H1 (cell line): Measurements from ENCODE around the gene IAH1. TPM values are rescaled to one million over a fixed set of nuclear protein-coding genes. Genes with fewer than 3 reads are reported as not detected.

Source experiments
- ATF2 ChIP-seq: IDR thresholded peaks from 2 replicates; pipeline ENCODE4 v1.6.1; 2012; ENCODE audit warnings: low read length, inconsistent platforms
- E2F6 ChIP-seq: IDR thresholded peaks from 2 replicates; pipeline ENCODE4 v1.6.1; 2012; ENCODE audit warnings: inconsistent platforms
- NANOG ChIP-seq: IDR thresholded peaks from 2 replicates; pipeline ENCODE4 v1.6.1; 2011; ENCODE audit warnings: low read length, low read depth, mild to moderate bottlenecking, inconsistent platforms; ENCODE audit not compliant: insufficient read depth, poor library complexity, severe bottlenecking
- POU5F1 ChIP-seq: IDR thresholded peaks from 2 replicates; pipeline ENCODE4 v1.6.1; 2011; ENCODE audit warnings: low read depth, mild to moderate bottlenecking, low read length, moderate library complexity
- SP2 ChIP-seq: IDR thresholded peaks from 2 replicates; pipeline ENCODE4 v1.6.1; 2012; ENCODE audit warnings: mild to moderate bottlenecking, low read length, inconsistent platforms
- SP4 ChIP-seq: IDR thresholded peaks from 2 replicates; pipeline ENCODE4 v1.6.1; 2012; ENCODE audit warnings: low read length, inconsistent platforms
- polyA plus RNA-seq, 7 experiments: library from polyadenylated mRNA; depleted of rRNA in 3 of 7; stranded (reverse) in 5 of 7; unstranded in 2 of 7; fragments of >200 nt in 5 of 7; fragments of 200-250 nt in 2 of 7; gene quantifications; 1 replicate in 5 of 7; 2 replicates in 1 of 7; 4 replicates in 1 of 7; pipeline versions ENCODE4 v1.2.1 to v1.2.3, GENCODE V29; 2011 to 2013; ENCODE audit warnings: missing spikeins in 2 of 7, mixed read lengths in 2 of 7
- total RNA-seq: library from RNA; stranded (reverse); fragmentation: NEBNext Ultra II Directional; extraction: Animal tissue kit (Norgen Biotek cat#: 25700); gene quantifications from 2 replicates; pipeline ENCODE4 v1.2.1, GENCODE V29; 2021

Gene IAH1
- total and polyA plus RNA-seq, 2 of the 8 experiments (the other 6 are each of a cell fraction or from before 2014, with no cell fraction given), result 15.1 to 21.5 TPM

GRCh38 chr2:9461079-9461478 is 13.3 kb upstream of the IAH1 start (continued):
- TF ChIP-seq ATF2 (no peak), E2F6 (no peak), NANOG (no peak), POU5F1 (no peak), SP2 (no peak), SP4 (no peak)
